Trophoblast cell (in vitro differentiated cells and primary cell): ENCODE results near the gene CYP27B1.
A peak's percentile ranks its signal among the peaks of the same experiment; 100 is the strongest.

Experiments
- DNase-seq, 2 donors: peaks; one replicate each; pipeline ENCODE4 v3.0.0-alpha.2; 2016
- H2AFZ ChIP-seq: 2 replicates; pipeline ENCODE4 v1.6.1; 2013; ENCODE audit warnings: low read length, moderate library complexity, mild to moderate bottlenecking; ENCODE audit not compliant: insufficient read depth, poor library complexity
- H2AK5ac ChIP-seq: 2 replicates; pipeline ENCODE4 v1.6.1; 2013; ENCODE audit warnings: mild to moderate bottlenecking, low read length
- H2BK120ac ChIP-seq: 2 replicates; pipeline ENCODE4 v1.6.1; 2013; ENCODE audit warnings: low read length, mild to moderate bottlenecking, moderate library complexity; ENCODE audit not compliant: insufficient read depth, poor library complexity
- H2BK12ac ChIP-seq: 2 replicates; pipeline ENCODE4 v1.6.1; 2013; ENCODE audit warnings: mild to moderate bottlenecking, low read length, moderate library complexity
- H2BK5ac ChIP-seq: 2 replicates; pipeline ENCODE4 v1.6.1; 2013; ENCODE audit warnings: low read length, low read depth, moderate library complexity, mild to moderate bottlenecking; ENCODE audit not compliant: poor library complexity
- H3K14ac ChIP-seq: 2 replicates; pipeline ENCODE4 v1.6.1; 2013; ENCODE audit warnings: mild to moderate bottlenecking, low read length
- H3K18ac ChIP-seq: 2 replicates; pipeline ENCODE4 v1.6.1; 2013; ENCODE audit warnings: mild to moderate bottlenecking, low read length
- H3K23ac ChIP-seq: 2 replicates; pipeline ENCODE4 v1.6.1; 2013; ENCODE audit warnings: low read length
- H3K27ac ChIP-seq: 2 replicates; pipeline ENCODE4 v1.5.1; 2013; ENCODE audit warnings: low read depth, mild to moderate bottlenecking, inconsistent platforms, low read length, moderate library complexity
- H3K27me3 ChIP-seq: 2 replicates; pipeline ENCODE4 v1.6.1; 2013; ENCODE audit warnings: inconsistent platforms, mild to moderate bottlenecking, low read length, moderate library complexity; ENCODE audit not compliant: insufficient read depth
- H3K36me3 ChIP-seq, 2 experiments: 1 replicate in 1 of 2; 2 replicates in 1 of 2; pipeline ENCODE4 v1.6.1; 2013; ENCODE audit warnings: low read length in 2 of 2, mild to moderate bottlenecking in 2 of 2, moderate library complexity in 1 of 2; ENCODE audit not compliant: insufficient read depth in 2 of 2, control insufficient read depth in 1 of 2
- H3K4ac ChIP-seq: 2 replicates; pipeline ENCODE4 v1.6.1; 2013; ENCODE audit warnings: low read depth, mild to moderate bottlenecking, low read length, moderate library complexity
- H3K4me1 ChIP-seq, 2 experiments: 1 replicate in 1 of 2; 2 replicates in 1 of 2; pipeline ENCODE4 v1.6.1; 2013; ENCODE audit warnings: low read length in 2 of 2, mild to moderate bottlenecking in 2 of 2, moderate library complexity in 1 of 2; ENCODE audit not compliant: insufficient read depth in 2 of 2, control insufficient read depth in 1 of 2
- H3K4me2 ChIP-seq: 2 replicates; pipeline ENCODE4 v1.6.1; 2013; ENCODE audit warnings: inconsistent platforms, mild to moderate bottlenecking, low read length, moderate library complexity
- H3K4me3 ChIP-seq: 2 replicates; pipeline ENCODE4 v1.5.1; 2013; ENCODE audit warnings: mild to moderate bottlenecking, low read depth, low read length, inconsistent platforms
- H3K79me1 ChIP-seq: one replicate; pipeline ENCODE4 v1.6.1; 2013; ENCODE audit warnings: low read length
- H3K79me2 ChIP-seq: 2 replicates; pipeline ENCODE4 v1.6.1; 2013; ENCODE audit warnings: low read length, mild to moderate bottlenecking; ENCODE audit not compliant: control insufficient read depth, insufficient read depth, poor library complexity
- H3K9ac ChIP-seq: 2 replicates; pipeline ENCODE4 v1.6.1; 2013; ENCODE audit warnings: mild to moderate bottlenecking, low read length
- H3K9me3 ChIP-seq: 2 replicates; pipeline ENCODE4 v1.6.1; 2013; ENCODE audit warnings: low read depth, mild to moderate bottlenecking, control low read depth, inconsistent platforms, low read length; ENCODE audit not compliant: insufficient read depth
- H4K12ac ChIP-seq: 2 replicates; pipeline ENCODE4 v1.6.1; 2013; ENCODE audit warnings: low read depth, mild to moderate bottlenecking, low read length, moderate library complexity
- H4K8ac ChIP-seq: 2 replicates; pipeline ENCODE4 v1.6.1; 2013; ENCODE audit warnings: low read depth, mild to moderate bottlenecking, low read length, moderate library complexity
- H4K91ac ChIP-seq: one replicate; pipeline ENCODE4 v1.6.1; 2013; ENCODE audit warnings: low read depth, mild to moderate bottlenecking, low read length, moderate library complexity
- WGBS: extraction: QIAGEN DNeasy Blood & Tissue Kit; methylation state at CpG from one replicate; pipeline ENCODE4 v1.1.7; 2013; ENCODE audit warnings: missing lambda C conversion rate; ENCODE audit not compliant: insufficient read length, insufficient coverage; ENCODE audit errors: extremely low coverage; 5-methylcytosine and 5-hydroxymethylcytosine counted together

The CYP27B1 gene

GRCh38 chr12:57746025-57746424 lies 20.9 kb downstream of the CYP27B1 start:
- no CpG with 5 or more reads among the region's 3 CpGs for WGBS
- no peak overlapping the region for H2AK5ac ChIP-seq

GRCh38 chr12:57745485-57745881 lies 21.4 kb downstream of the CYP27B1 start:
- Histone ChIP-seq H2AFZ (no peak overlapping the region), H4K91ac (no peak overlapping the region), H3K27me3 (peaks cover 14% of the 10 kb centered on the region), H4K8ac (peak overlapping the region; percentile 97), H3K4me2 (peak overlapping the region; percentile 91), H2AK5ac (no peak overlapping the region), H4K12ac (peak overlapping the region; percentile 28), H3K27ac (no peak overlapping the region), H3K9me3 (peaks cover 4% of the 10 kb centered on the region), H3K36me3 (peaks cover 15 to 24% of the 10 kb centered on the region in 2 experiments), H3K79me1 (peaks cover 3% of the 10 kb centered on the region), H2BK120ac (no peak overlapping the region), H3K23ac (no peak overlapping the region), H3K14ac (peak overlapping the region; percentile 3), H3K9ac (no peak overlapping the region), H3K79me2 (no peaks in the 10 kb centered on the region), H2BK5ac (no peak overlapping the region), H3K4me3 (peak overlapping the region; percentile 78), H3K4ac (no peak overlapping the region), H3K18ac (no peak overlapping the region), H3K4me1 (no peaks in the 10 kb centered on the region), H2BK12ac (no peak overlapping the region)
- WGBS = no CpG with 5 or more reads among the region's 8 CpGs
- no peak for DNase-seq

More at GRCh38 chr12:57746025-57746424, 20.9 kb downstream of the CYP27B1 start:
- H3K23ac ChIP-seq = no peak overlapping the region
- no peaks in the 10 kb centered on the region for H3K79me2 ChIP-seq
- no peak overlapping the region for H3K4me3 ChIP-seq
- H4K8ac ChIP-seq = no peak overlapping the region
- no peak for DNase-seq
- H2BK5ac ChIP-seq = no peak overlapping the region
- H4K91ac ChIP-seq = no peak overlapping the region
- no peak overlapping the region for H4K12ac ChIP-seq
- H2BK12ac ChIP-seq = no peak overlapping the region
- no peak overlapping the region for H2AFZ ChIP-seq
- peaks cover under 1 to 3% of the 10 kb centered on the region in 2 experiments for H3K4me1 ChIP-seq
- no peak overlapping the region for H3K27ac ChIP-seq
- no peak overlapping the region for H3K4me2 ChIP-seq
- peaks cover 3% of the 10 kb centered on the region for H3K79me1 ChIP-seq
- H3K18ac ChIP-seq = no peak overlapping the region
- peaks cover 18 to 29% of the 10 kb centered on the region in 2 experiments for H3K36me3 ChIP-seq
- peaks cover 2% of the 10 kb centered on the region for H3K9me3 ChIP-seq
- H3K4ac ChIP-seq = no peak overlapping the region
- H2BK120ac ChIP-seq = no peak overlapping the region
- H3K9ac ChIP-seq = no peak overlapping the region
- H3K27me3 ChIP-seq = peaks cover 10% of the 10 kb centered on the region
- no peak overlapping the region for H3K14ac ChIP-seq

GRCh38 chr12:57744777-57745484 lies 21.9 kb downstream of the CYP27B1 start, which contains the start of gene TSPAN31:
TSPAN31 (plus strand) TSS chr12:57745039; CDS start chr12:57745155, 116 bp downstream.
- Histone ChIP-seq H4K12ac (peak within 1 kb of the TSS; percentile 91), H2BK5ac (peak within 1 kb of the TSS; percentile 54), H4K8ac (peak within 1 kb of the TSS; percentile 97), H3K14ac (peak within 1 kb of the TSS; percentile 86), H2BK120ac (peak within 1 kb of the TSS; percentile 48), H3K9ac (peak within 1 kb of the TSS; percentile 82), H3K36me3 (peaks cover 12 to 20% of the 10 kb centered on the region in 2 experiments), H3K79me1 (peaks cover 3% of the 10 kb centered on the region), H3K23ac (no peak within 1 kb of the TSS), H4K91ac (peak within 1 kb of the TSS; percentile 88), H3K27ac (peak within 1 kb of the TSS; percentile 44), H3K4ac (no peak within 1 kb of the TSS), H3K4me2 (peak within 1 kb of the TSS; percentile 91), H2BK12ac (no peak within 1 kb of the TSS), H3K27me3 (peaks cover 20% of the 10 kb centered on the region), H2AK5ac (peak within 1 kb of the TSS; percentile 59), H3K4me3 (peak within 1 kb of the TSS; percentile 78), H2AFZ (peak within 1 kb of the TSS; percentile 67), H3K4me1 (no peaks in the 10 kb centered on the region), H3K79me2 (no peaks in the 10 kb centered on the region), H3K18ac (peak within 1 kb of the TSS; percentile 79), H3K9me3 (peaks cover 4% of the 10 kb centered on the region)
- peak; percentile 97 to 98 for DNase-seq
- no CpG with 5 or more reads among the region's 29 CpGs for WGBS

DNA sequence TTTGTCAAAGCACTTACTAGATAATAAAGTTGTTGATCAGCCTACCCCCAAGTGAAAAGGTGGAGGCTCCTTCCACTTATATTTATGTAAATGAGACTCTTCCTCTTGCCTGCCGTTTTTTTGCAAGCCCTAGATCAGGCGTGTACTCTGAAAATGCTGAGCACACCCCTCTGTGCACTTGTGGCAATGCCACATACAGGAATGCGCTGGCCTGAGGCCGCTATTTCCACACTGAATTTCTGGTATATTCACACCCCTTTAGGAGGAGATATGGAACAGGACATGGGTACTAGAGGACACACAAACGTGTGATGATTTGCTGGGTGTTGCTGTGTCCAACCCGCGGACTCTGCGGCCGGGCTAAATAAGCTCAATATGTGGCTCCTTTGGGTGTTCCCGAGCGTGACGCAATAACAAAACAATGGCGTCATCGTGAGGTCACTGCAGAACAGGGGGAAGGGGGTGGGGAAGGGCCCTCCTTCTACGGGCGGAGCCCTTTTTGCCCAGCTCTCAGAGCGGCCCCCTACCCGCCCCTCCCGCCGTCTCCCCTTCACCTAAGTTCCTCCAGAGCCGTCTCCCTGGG lies 22.6 kb downstream of the CYP27B1 start:
- peak overlapping the region; percentile 26 for H3K4me3 ChIP-seq
- peak overlapping the region; percentile 25 for H4K8ac ChIP-seq
- peaks cover 3% of the 10 kb centered on the region for H3K79me1 ChIP-seq
- H4K91ac ChIP-seq = no peak overlapping the region
- no peak overlapping the region for H3K4ac ChIP-seq
- H3K9ac ChIP-seq = no peak overlapping the region
- H3K9me3 ChIP-seq = peaks cover 4% of the 10 kb centered on the region
- no peak overlapping the region for H2BK5ac ChIP-seq
- H2AK5ac ChIP-seq = no peak overlapping the region
- no peak overlapping the region for H3K18ac ChIP-seq
- no CpG with 5 or more reads among the region's 21 CpGs for WGBS
- no peak overlapping the region for H2BK120ac ChIP-seq
- peaks cover 12 to 19% of the 10 kb centered on the region in 2 experiments for H3K36me3 ChIP-seq
- H4K12ac ChIP-seq = peak overlapping the region; percentile 20
- DNase-seq = peak; percentile 53 to 79
- H2BK12ac ChIP-seq = no peak overlapping the region
- no peak overlapping the region for H3K23ac ChIP-seq
- no peak overlapping the region for H3K27ac ChIP-seq
- H3K79me2 ChIP-seq = no peaks in the 10 kb centered on the region
- no peaks in the 10 kb centered on the region for H3K4me1 ChIP-seq
- no peak overlapping the region for H2AFZ ChIP-seq
- H3K27me3 ChIP-seq = peaks cover 26% of the 10 kb centered on the region
- no peak overlapping the region for H3K14ac ChIP-seq
- peak overlapping the region; percentile 91 for H3K4me2 ChIP-seq
